Stimulated activated CD4-positive, alpha-beta T cell treated with anti-CD3 and anti-CD28 coated beads, Interleukin-2, amount 100 ng/mL, for 24 hours (primary cell): Measurements from ENCODE around the gene ALK.

Experiments used
- DNase-seq, 2 donors: peaks; one replicate each; pipeline ENCODE4 v3.0.0-alpha.2; 2020

Gene ALK

DNA sequence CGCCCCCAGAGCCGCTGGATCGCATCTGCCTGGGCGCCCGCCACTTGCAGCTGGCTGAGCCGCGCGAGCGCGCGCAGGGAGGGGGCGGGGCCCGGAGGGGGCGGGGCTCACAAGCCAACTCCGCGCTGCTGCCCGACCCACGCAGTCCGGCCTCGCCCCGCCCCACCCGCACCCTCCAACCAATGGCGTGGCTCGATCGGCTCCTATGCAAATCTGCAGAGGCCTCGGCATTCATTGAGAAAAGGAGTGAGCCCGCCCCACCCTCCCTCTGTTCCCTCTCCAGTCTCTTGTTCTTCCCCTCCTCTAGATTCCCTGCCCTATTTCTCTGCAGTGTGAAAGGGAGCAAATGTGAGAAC, at the start of gene ALK:
ALK (minus strand) TSS at position 27 of the 356 bp plus-strand sequence. CDS start 927 bp downstream, outside the sequence.
- DNase-seq = peak; percentile 60 to 82

DNA sequence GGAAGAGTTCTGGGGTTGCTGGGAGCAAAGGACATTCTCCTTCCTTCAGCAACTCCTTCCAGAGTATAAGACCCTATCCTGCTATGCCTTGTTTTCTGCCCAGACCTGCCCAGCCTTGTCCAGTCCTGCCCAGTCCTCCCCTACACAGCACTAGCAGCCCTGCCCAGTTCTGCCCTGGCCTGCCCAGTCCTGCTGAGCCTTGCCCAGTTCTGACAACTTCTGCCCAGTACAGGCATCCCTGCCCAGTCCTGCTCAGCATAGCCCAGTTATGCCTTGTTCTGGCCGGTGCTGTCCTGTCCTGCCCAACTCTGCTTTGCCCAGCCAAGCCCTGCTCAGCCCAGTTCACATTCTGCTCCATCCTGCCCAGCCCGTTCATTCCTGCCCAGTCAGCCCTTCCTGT, 44.9 kb upstream of the ALK start:
- DNase-seq = no peak

DNA sequence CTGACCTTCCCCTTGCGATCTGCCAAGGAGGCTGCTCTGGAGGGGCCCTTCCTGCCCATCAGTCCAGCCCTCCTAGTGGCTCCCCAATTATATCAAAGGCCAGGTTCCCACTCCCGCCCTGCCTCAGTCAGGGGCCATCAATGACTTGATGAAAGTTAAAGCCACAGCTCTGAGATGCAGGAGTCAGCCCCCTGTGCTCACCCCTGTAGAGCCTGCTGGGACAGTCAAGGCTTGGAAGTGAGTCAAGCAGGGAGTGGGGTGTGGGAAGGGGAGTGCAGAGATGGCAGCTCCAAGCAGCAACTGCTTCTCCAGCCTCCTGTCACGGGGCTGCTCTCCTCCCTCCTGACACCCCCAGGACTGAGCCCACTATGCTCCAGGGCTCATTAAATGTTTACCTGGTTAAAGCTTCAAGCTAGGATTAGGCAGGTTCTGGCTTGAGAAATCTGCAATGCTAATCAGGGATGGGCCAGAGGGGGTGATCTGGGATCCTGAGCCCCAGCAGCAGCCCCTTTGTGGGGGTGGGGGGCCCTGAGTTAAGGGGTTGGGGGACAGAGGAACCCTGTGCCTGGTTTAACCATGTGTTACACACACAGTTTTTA, 42.7 kb upstream of the ALK start:
- DNase-seq = no peak

DNA sequence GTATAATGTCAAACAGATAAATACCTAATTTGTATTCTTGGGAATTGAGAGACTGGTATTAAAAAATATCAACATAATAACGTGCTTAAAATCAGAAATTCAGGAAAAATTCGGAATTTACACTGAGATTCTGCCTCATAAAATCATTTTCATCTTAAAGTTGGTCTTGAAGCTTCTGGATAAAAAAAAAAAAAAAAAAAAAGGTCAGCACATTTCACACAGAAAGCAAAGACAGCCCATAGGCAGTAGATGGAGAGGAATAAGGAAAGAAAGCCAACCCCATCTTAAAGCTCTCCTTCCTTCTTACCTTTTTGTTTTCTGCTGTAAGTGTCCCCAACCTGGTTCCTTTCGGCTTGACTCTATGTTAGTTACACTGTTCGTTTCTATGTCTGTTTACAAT, 41.5 kb upstream of the ALK start:
- no peak for DNase-seq

DNA sequence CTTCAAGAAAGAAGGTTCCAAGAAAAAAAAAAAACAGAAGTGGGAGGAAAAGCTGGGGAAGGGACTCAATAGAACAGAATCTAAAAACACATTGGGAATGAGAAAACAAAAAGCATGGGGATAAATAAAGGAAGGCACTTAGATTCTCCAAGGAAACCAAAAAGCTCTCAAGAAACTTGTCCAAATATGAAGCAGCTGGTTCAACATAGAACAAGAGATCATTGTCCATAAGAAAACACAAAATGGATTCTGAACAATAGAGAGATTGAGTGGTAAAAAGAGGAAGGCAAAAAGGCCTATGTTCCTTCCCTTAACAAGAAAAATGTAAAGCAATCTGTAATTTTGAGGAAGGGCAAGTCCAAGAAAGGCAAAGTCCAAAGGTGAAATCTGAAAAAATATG, 32.9 kb upstream of the ALK start:
- no peak for DNase-seq

DNA sequence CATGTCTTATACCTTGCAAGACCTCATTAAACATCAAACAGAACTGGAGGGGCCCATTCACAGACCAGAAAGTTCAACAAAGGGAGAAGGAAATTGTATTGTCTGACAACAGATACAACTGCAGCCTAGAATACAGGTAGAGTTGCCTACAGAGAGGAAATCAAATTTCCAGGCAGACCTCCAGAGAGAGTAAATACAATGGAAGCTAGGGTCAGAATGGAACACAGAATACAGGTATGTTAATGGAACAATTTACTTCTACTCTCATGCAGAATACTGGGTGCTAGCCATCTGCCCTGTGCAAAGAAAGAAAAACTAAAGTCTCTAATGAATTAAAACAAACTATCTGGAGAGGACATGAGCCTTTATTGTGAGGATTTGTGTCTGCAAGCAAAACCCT, 31.6 kb upstream of the ALK start:
- no peak for DNase-seq

DNA sequence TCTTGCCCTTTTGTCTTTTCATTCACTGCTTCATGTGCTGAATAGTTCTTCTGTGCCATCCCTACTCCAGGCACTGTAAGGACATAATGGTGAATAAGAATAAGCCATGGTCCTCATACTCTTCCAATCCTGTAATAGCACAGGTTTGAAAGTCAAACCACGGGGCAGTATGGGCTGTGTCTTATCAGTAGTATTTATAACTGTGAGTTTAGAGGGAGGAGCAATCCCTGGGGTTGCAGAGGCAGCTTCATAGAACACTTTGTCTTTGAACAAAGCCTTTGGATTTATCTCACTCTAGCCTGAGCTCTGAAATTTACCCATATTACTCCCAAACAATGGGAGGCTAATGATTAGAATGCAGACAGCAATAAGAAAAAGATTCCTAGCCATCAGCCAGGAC, 30.2 kb upstream of the ALK start:
- no peak for DNase-seq

DNA sequence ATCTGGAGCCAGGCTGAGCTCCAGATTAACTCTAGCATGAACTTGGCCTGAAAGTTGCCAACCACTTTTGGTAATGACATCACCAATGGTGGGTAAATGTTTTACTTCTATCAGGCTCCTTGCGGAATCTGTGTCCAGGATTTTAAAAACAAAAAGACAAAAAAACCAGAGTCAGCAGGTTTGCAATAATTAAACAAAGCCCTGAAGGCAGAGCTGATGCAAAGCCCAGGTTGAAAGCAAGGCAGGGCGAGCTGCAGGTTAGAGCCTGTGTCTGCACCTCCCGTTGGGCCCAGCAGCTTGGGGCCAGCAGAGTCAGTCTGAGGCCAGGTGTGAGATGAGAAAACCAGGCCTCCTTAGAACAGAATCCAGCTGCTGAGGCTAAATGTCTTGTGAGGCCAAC, 29.1 kb upstream of the ALK start:
- DNase-seq = no peak

DNA sequence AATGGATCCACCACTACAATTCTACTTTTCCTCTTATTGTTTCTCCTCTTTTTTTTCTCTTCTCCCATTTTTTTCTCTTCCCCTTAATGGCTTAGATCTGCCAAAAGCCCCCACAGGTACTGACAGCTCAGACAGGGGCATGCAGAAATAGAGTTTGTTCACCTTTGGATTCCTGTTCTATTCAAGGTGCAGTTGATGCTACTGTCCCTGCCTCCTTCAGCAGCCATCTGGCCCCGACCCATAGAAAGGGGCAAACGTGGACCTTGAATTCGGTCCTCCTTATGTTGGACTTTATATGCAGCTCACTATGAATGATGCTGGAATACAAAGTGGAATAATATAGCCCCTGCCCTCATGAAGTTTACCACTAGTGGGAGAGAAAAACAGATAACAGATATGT, 27.7 kb upstream of the ALK start:
- DNase-seq = no peak

DNA sequence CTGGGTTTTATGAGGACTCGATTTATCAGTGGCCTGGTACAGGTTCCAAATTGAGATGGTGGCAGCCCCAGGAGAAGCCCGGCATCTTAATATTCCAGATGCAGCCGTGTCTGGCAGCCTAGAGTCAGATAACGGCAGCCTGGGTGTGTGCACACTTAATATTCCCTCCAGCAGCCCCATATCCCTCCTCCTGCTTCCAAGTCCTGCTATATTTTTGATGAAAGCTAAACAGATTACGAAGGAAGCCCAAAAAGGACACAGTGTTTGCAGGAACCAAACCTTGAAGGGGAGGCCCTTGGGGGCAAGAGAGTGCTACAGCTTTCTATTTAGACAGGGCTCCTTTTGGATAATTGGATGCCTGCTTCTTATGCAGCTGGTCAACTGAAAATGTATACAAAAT, 25.1 kb upstream of the ALK start:
- DNase-seq = no peak

DNA sequence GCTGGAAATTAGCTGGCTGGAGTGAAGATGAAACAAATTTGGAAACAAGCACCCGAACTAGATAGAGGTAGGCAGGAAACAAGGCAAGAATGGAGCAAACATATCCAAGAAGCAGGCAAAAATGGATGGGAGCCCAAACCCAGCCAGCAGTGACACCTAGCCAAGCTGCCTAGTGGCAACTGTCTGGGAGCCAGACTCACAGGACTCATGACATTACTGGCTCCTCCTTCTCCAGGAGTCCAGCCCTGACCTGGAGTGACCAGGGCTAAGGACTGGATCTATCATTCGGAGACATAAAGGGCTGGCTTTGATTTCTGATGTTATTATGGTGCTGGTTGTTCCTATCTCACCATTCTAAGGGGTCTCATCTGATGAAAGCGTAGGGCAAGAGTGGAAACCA, 21.3 kb upstream of the ALK start:
- no peak for DNase-seq

DNA sequence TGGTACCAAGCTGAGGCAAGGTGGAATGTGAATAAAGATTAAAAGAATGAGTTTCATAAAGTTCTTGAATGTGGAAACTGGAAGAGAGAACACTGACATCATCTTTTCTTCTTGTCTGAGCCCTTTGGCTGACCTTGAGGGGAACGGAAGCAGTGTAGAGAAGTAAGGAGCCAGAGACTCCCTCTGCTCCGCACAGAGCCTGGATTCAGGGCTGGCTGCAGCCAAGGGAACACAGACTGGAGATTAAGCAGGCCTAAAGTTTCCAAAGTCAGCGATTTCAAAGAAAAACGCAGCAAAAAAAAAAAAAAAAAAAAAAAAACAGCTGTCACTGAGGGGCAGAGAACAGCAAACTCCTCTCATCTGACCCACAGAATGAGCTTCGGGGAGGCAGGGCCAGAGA, 19.3 kb upstream of the ALK start:
- DNase-seq = no peak

DNA sequence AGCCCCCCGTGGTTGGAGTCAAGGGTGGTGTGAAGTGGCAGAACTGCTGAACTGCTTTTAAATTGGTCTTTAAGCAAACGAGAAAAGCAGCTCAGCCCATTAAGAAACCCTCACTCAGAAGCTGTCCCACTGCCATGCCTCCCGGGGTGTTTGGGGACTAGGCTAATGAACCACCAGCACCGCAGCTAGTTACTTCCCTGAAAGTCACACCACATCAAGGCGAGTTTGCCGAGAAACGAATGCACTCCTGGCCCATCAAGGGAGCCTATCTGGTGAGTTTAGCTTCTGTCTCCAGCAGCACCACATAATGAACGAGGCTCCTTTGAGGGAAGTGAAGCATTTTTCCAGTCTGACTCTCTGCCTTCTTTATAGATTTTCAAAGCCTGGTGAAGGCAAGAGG, 14.6 kb upstream of the ALK start:
- DNase-seq = no peak

DNA sequence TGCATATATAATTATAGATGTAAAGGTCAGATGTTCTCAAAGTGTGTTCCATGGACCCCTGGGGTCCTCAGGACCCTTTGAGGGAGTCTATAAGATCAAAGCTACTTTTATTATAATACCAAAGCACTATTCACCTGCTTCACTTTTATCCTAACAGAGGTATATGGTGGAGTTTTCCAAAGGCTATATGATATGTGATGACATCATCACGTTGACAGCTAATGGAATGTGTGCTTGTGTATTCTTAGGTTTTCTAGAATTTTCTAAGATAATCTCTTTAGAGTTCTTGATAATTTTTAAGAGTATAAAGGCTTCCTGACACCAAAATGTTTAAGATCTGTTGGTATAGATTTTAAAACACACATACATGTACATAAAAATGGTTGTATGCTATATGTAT, 10.4 kb upstream of the ALK start:
- DNase-seq = no peak

DNA sequence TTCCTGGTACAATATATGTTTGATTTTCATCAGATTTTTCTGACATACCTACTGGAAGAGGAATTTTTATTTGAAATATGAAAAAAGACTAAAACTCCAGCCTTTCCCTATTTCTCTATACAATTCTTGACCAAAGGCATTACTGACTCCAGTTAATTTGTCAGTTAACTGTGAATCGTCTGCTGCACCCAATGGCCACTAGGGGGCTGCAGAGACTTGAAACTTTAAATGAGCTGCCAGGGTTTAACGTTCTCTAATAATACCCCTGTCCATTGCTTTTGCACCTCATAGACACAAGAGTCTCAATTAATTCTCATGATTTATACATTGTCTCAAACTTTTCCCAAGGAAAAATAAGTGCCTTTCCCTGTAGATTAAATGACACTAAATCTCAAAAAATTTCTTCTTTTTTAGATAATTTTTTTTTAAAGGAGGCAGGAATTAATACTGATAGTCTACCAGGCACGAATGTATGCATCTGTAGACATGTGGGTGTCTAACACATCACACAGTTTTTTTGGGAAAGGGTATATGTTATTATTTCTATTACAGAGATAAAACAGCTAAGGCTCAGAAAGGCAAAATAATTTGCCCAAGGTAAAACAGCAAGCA, 1.8 kb upstream of the ALK start:
- peak; percentile 48 to 56 for DNase-seq

DNA sequence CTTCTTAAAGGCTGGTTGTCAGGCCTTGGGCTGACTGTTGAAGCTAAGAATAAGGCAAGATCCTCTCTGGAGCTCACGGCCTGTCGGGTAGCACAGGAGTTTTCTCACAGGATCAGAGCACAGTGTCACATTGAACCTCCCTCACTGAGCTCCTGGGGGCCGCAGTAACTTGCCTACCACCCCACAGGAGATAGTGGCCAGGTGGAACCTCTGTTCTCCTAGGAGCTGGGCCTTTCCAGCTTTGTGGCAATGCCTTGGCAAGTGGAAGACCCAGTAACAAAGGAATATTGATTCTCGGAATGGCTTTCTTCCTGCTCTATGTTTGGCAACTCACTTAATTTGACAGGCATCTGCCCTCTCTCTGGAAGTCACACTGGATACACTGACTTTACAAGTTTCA, 1.2 kb upstream of the ALK start:
- no peak for DNase-seq

DNA sequence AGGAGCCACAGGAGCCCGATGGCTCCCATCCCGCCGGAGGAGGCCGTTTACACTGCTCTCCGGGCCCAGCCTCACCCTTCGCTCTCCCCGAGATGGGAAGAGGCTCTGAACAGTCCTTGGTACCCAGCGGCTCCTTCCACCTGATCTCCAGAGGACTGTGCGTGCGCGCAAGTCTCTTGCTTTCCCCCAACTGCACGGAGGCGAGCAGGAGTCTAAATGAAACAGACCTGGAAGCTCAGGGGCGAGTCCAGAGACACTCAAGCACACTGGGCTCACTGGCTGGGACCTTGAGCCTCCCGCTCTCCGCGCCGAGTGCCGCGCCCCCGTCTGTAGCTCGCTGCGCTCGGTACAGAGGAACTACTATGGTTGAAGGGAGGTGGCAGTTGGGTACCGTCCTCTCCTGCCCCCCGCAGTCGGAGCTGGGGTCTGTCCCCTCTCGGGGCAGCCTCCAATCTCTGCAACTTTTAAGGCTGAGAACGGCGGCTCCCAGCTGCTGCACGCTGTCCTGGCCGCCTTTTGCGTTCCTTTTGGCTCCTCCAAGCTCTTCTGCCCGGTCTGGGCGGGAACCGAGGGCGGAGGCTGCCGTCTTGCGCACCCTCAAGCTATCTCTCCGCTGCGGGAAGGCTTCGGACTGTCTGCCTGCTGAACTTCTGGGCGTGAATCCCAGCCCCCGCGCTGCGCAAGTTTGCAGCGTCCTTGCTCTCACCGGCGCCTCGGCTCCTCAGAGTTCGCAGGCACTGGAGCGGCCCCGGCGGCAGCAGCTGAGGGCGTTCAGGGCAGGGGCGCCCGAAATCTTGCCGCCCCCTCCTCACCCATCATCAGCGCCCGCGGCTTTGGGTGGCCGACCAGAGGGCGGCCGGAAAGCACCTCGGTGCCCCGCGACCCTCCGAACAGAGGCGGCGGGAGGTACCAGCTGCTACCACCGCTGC, 491 bp downstream of the ALK start:
- DNase-seq = peak in 1 of 2 donors; percentile 27

DNA sequence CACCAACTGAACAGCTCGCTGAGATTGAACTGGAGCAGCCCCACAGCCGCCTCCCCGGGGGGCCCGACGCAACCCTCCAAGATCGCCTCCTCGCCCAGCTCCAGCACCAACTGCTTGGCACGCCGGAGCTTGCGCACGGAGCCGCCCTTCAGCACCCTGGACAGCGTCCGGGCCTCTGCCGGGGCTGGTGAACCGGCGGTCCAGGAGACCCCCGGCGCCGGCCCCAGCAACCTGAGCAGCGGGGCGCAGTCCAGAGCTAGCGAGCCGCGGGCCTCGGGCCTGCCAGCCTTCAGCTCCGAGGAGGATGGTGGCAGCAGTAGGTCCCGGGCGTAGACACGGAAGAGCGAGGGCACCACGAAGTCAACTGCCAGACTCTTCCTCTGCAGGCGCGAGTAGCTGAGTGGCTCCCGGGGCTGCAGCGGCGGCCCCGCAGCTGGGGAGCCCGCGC, 1.2 kb downstream of the ALK start:
- DNase-seq = peak; percentile 51 to 72

DNA sequence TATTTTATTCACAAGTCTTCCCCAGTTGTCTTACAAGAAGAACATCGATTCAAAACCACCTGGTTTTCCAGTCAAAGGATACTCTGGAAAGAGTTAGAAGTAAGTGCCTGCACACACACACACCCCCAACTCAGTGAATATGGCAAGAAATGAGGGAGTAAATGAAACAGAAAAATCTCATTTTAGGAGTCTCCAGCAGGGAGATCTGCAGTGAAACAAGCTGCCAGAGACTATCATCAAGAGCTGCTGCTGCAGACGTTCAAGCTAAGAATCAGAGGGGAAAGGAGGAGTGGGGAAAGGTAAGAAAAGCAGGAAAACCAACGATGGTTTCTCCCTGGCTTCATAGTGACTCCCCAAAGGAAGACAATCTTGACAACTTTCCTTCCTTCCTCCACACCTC, 2.4 kb downstream of the ALK start:
- DNase-seq = no peak

DNA sequence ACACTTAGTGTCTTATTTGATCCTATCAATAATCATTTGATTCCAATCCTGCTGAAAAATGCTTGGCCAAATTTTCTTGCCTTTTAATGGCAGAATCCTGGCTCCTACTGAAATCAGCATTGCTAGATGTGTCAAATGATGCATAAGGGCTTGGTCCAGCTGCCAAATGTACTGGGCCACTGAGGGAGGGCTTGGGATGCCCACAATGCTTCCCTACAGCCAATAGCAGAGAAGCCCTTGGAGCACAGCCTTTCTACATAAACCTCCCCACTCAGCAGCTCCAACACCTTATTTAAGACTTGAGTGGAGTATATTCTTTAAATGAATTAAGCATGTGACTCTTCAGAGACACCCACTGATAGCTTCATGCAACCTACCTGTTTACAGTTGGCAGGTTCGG, 3.6 kb downstream of the ALK start:
- no peak for DNase-seq

DNA sequence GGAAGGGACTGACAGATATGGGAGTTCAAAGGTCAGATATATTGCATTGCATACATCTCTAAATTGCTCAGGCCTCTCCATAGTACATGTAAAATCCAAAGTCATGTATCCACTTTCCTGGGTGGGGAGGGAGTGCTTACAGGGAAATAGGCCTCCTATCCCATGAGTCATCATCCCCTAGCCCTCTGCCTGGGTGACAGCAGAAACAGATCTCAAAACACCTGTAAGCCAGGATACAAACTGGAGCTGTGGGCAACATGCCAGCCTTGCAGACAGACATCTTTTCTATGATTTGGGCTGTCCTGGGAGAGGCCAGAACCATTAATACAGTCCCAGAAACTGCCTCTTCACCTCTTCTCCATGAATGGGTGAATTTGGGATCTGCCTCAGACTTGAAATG, 4.8 kb downstream of the ALK start:
- no peak for DNase-seq

DNA sequence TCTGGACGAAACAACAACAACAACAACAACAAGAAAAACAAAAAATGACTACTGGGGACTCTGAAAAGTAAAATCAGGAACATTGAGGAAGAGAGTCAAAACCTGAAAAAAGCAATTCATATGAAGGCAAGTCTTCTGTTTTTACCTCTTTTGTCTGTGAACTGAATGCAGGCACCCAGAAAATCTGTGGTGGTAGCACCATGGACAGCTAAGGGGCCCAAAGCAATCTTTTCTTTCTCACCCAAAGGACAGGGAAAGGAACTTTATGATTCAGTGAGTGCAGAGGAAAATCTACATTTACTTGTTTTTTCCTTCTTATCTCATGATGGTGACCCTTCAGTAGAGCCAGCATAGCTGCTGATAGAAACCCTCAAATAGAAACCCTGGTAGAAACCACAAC, 10.4 kb downstream of the ALK start:
- no peak for DNase-seq

DNA sequence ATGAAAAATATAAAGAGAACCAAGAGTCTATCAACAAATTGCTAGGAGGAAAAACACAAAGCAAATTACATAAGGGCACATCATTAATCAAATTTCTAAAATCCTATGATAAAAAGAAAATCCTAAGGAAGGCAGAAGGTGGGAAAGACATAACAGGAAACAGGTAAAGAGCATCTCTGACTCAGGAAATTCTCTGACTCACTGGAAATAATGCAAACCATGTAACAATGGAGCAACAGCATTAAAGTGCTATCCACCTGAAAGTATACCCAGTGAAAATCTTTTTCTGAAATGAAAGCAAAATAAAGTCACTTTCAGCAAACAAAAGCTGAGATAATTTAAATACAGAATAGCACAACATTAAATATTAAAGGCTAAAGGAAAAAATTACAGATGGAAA, 10.9 kb downstream of the ALK start:
- DNase-seq = no peak

DNA sequence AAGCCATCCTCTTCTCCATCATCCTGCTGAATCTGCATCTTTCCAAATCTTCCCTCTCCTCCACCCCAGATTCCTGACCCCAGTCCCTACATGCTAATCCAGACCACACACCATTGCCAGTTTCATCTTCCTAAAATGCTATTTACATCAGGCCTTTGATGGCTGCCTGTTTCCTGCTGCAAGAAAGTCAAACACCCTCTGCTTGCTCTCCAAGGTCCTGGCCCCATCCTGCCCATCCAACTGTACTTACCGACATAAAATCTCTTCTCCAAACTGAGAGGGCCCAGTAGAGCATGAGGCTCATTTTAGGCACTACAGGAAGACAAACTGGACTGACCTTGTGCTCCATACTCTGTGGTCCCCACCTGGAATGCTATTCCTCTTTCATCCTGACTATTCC, 19.0 kb downstream of the ALK start:
- no peak for DNase-seq
